ENCODE data around the gene AKAP13.
"Not testable (repeated sequence)": the region's sequence is repeated elsewhere in the genome, so short reads cannot be mapped to it uniquely, and the experiment has no call there.

AKAP13 gene

GRCh38 chr15:85786781-85787114 lies 406.3 kb downstream of the AKAP13 start:
- DNase-seq (ENCODE audit: low read depth in 2 of 2): no peak

GRCh38 chr15:85788771-85789495 lies 408.5 kb downstream of the AKAP13 start:
- no peak for DNase-seq (ENCODE audit: low read depth in 2 of 2)

- DNase-seq (ENCODE audit: low read depth in 2 of 2): no peak
Observed at GRCh38 chr15:85789496-85789875, 409.1 kb downstream of the AKAP13 start.

GRCh38 chr15:85792102-85792731 lies 411.8 kb downstream of the AKAP13 start:
- no peak for DNase-seq (ENCODE audit: low read depth in 2 of 2)

- no peak for DNase-seq (ENCODE audit: low read depth in 2 of 2)
Observed at GRCh38 chr15:85792912-85793590, 412.6 kb downstream of the AKAP13 start.

- peak in 1 of 2 donors; percentile 26 for DNase-seq (ENCODE audit: low read depth in 2 of 2)
Observed at GRCh38 chr15:85793641-85794597, 413.5 kb downstream of the AKAP13 start.

- DNase-seq (ENCODE audit: low read depth in 2 of 2): peak; percentile 83 to 90
Observed at GRCh38 chr15:85794598-85795336, 414.4 kb downstream of the AKAP13 start, which contains the start of gene KLHL25. KLHL25 (minus strand) TSS chr15:85794925; CDS start chr15:85769810, 25,115 bp downstream.

GRCh38 chr15:85795337-85796305 lies 415.2 kb downstream of the AKAP13 start:
- no peak for DNase-seq (ENCODE audit: low read depth in 2 of 2)

- DNase-seq (ENCODE audit: low read depth in 2 of 2): not testable (repeated sequence)
Observed at GRCh38 chr15:85796371-85796770, 416.0 kb downstream of the AKAP13 start.
